Ascending aorta (tissue), 2 donors: ENCODE data around the gene EPHA5. TPM values are rescaled to one million over a fixed set of nuclear protein-coding genes. Genes with fewer than 3 reads are reported as not detected.

Experiments
- DNase-seq, 2 donors: peaks; one replicate each; pipeline ENCODE4 v3.0.0-alpha.2; 2019; ENCODE audit warnings: low spot score in 2 of 2
- H3K27ac ChIP-seq, 2 donors: fragments of 200-600 bp; sonication (generic); one replicate each; pipeline ENCODE4 v1.5.1; 2016 to 2017; ENCODE audit warnings: mild to moderate bottlenecking in 1 of 2
- H3K27me3 ChIP-seq: fragments of 200-600 bp; sonication (generic); one replicate; pipeline ENCODE4 v1.5.1; 2017
- H3K36me3 ChIP-seq, 2 donors: fragments of 200-600 bp; sonication (generic); one replicate each; pipeline ENCODE4 v1.5.1; 2016
- H3K4me1 ChIP-seq, 2 donors: fragments of 200-600 bp; sonication (generic); one replicate each; pipeline ENCODE4 v1.5.1; 2016 to 2017; ENCODE audit warnings: mild to moderate bottlenecking in 1 of 2
- H3K4me3 ChIP-seq, 2 donors: fragments of 200-600 bp; sonication (generic); one replicate each; pipeline ENCODE4 v1.5.1; 2016 to 2017; ENCODE audit warnings: mild to moderate bottlenecking in 1 of 2
- H3K9me3 ChIP-seq, 2 donors: fragments of 200-600 bp; sonication (generic); one replicate each; pipeline ENCODE4 v1.5.1; 2016
- CTCF ChIP-seq, 3 experiments: fragments of 200-600 bp in 2 of 3; fragments of 450-650 bp in 1 of 3; sonication (generic) in 2 of 3; IDR thresholded peaks; one replicate each; pipeline ENCODE4 v1.5.1; 2016 to 2019; ENCODE audit warnings: antibody characterized with exemption in 3 of 3, mild to moderate bottlenecking in 1 of 3, moderate library complexity in 1 of 3
- intact Hi-C: fragments of 100-400 bp; cut with DNase I; formaldehyde crosslinking; loops from one replicate; pipeline ENCODE4 v1.15.1; 2023
- total RNA-seq: library from RNA; depleted of rRNA; stranded (reverse); fragments of >200 nt; gene quantifications from one replicate; pipeline ENCODE4 v1.1.0, GENCODE V29; 2016

The EPHA5 gene
- total RNA-seq, 1 donor from 2014 or later: not detected

DNA sequence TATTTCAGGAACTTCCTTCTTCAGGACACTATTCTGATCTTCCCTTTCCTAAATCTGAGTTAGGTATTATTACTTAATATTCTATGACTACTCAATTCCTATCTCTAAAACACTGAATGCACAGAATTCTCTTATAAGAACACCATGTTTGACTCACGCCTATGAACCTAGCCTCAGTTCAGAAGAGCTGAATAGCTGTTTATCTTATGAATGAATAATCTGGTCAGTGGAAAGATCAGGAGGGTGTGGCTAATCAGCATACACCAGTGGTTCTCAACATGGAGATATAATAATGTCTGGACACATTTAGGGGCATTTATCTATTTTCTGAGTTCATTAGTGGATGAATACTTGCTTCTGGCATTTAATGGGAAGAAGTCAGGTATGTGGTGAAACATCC lies 24.2 kb downstream of the EPHA5 start:
- intact Hi-C loops: no loop called here
- no peak for DNase-seq
- Histone ChIP-seq H3K4me1 (no peaks in the 10 kb centered on the region), H3K27me3 (no peaks in the 10 kb centered on the region), H3K4me3 (no peak overlapping the region), H3K36me3 (no peaks in the 10 kb centered on the region), H3K9me3 (no peaks in the 10 kb centered on the region), H3K27ac (no peak overlapping the region)
- no peak for TF ChIP-seq CTCF (IDR thresholded peaks at IDR 0.05)

GRCh38 chr4:65645185-65645584 lies 25.1 kb downstream of the EPHA5 start:
- no peak for TF ChIP-seq CTCF (IDR thresholded peaks at IDR 0.05)
- Histone ChIP-seq H3K36me3 (no peaks in the 10 kb centered on the region), H3K9me3 (no peaks in the 10 kb centered on the region), H3K4me3 (no peak overlapping the region), H3K27ac (no peak overlapping the region), H3K27me3 (no peaks in the 10 kb centered on the region), H3K4me1 (no peaks in the 10 kb centered on the region)
- no peak for DNase-seq
- intact Hi-C loops: no loop called here

DNA sequence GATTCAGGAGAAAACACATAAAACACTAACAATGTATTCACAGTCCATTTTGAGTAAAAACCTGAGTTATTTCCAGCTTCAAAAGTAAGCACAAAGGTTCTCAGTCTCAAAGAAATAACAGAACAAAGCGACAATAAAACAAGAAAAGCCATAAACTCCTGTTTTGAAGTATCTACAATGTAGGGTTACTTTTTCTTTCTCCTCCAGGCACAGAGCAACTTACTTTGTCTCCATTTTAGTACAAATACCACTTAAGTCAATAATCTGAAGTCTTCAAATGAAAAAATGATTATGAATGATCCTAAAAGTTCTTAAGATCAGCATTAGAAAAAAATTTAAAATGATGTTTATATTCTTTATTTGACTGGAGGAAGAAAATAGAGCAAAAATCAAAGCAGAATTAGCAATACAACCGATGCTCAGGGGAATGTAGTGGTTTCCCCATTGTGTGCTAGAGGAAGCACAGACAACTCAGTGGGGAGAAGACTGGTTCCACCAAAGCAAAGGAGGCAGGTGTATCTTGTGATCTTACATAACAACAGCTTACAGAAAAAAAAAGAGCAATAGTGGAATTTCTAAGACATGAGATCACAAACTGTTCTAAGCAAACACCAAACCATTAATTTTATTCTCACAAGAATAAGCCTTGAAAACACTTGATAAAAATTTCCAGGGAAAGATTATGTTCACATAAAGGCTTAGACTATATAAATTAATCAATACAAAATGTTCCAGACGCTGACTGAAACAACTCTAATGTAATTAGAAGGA lies 35.1 kb downstream of the EPHA5 start:
- no peak overlapping the region for H3K4me3 ChIP-seq
- intact Hi-C loops: no loop called here
- no peak for DNase-seq
- no peak for TF ChIP-seq CTCF (IDR thresholded peaks at IDR 0.05)
- H3K9me3 ChIP-seq: no peaks in the 10 kb centered on the region
- H3K36me3 ChIP-seq: no peaks in the 10 kb centered on the region
- H3K27ac ChIP-seq: no peak overlapping the region
- no peaks in the 10 kb centered on the region for H3K27me3 ChIP-seq
- no peaks in the 10 kb centered on the region for H3K4me1 ChIP-seq

GRCh38 chr4:65624651-65625050 lies 45.6 kb downstream of the EPHA5 start:
- DNase-seq: no peak
- no peak for TF ChIP-seq CTCF (IDR thresholded peaks at IDR 0.05)
- Histone ChIP-seq H3K27ac (no peak overlapping the region), H3K4me1 (no peaks in the 10 kb centered on the region), H3K9me3 (no peaks in the 10 kb centered on the region), H3K4me3 (no peak overlapping the region), H3K27me3 (no peaks in the 10 kb centered on the region), H3K36me3 (no peaks in the 10 kb centered on the region)
- intact Hi-C loops: no loop called here

- no peaks in the 10 kb centered on the region for H3K27me3 ChIP-seq
- H3K27ac ChIP-seq: no peak overlapping the region
- intact Hi-C loops: no loop called here
- DNase-seq: no peak
- no peaks in the 10 kb centered on the region for H3K36me3 ChIP-seq
- no peaks in the 10 kb centered on the region for H3K9me3 ChIP-seq
- no peak for TF ChIP-seq CTCF (IDR thresholded peaks at IDR 0.05)
- no peak overlapping the region for H3K4me3 ChIP-seq
- no peaks in the 10 kb centered on the region for H3K4me1 ChIP-seq
These were observed 46.8 kb downstream of the EPHA5 start for GRCh38 chr4:65623506-65623905.

- Histone ChIP-seq H3K4me3 (no peak overlapping the region), H3K9me3 (no peaks in the 10 kb centered on the region), H3K27me3 (no peaks in the 10 kb centered on the region), H3K36me3 (no peaks in the 10 kb centered on the region), H3K27ac (no peak overlapping the region), H3K4me1 (no peaks in the 10 kb centered on the region)
- intact Hi-C loops: no loop called here
- DNase-seq: no peak
- TF ChIP-seq CTCF (IDR thresholded peaks at IDR 0.05): no peak
These were observed 52.9 kb downstream of the EPHA5 start for GRCh38 chr4:65617416-65617815.
